Spleen (tissue), 11 donors: Measurements from ENCODE around the gene FBXW4. TPM values are rescaled to one million over a fixed set of nuclear protein-coding genes. Genes with fewer than 3 reads are reported as not detected.

ENCODE experiments used
- DNase-seq: peaks from one replicate; pipeline ENCODE4 v3.0.0-alpha.2; 2020
- H3K27ac ChIP-seq, 8 donors: fragments of 200-600 bp; sonication (generic) in 7 of 8; 1 replicate in 4 of 8; 2 replicates in 4 of 8; pipeline versions ENCODE4 v1.5.0 to v1.8.0; 2016 to 2021; ENCODE audit warnings: inconsistent platforms in 4 of 8, mild to moderate bottlenecking in 4 of 8, moderate library complexity in 1 of 8
- H3K27me3 ChIP-seq, 7 donors: fragments of 200-600 bp; sonication (generic) in 6 of 7; replicated peaks in 1 of 7; 1 replicate in 4 of 7; 2 replicates in 3 of 7; pipeline versions ENCODE4 v1.5.0 to v1.8.0; 2016 to 2021; ENCODE audit warnings: inconsistent platforms in 3 of 7, mild to moderate bottlenecking in 1 of 7
- H3K36me3 ChIP-seq, 6 donors: fragments of 200-600 bp; sonication (generic) in 5 of 6; 1 replicate in 4 of 6; 2 replicates in 2 of 6; pipeline versions ENCODE4 v1.5.0 to v1.8.0; 2016 to 2021; ENCODE audit warnings: inconsistent platforms in 2 of 6
- H3K4me1 ChIP-seq, 6 donors: fragments of 200-600 bp; sonication (generic) in 5 of 6; 1 replicate in 3 of 6; 2 replicates in 3 of 6; pipeline versions ENCODE4 v1.5.0 to v1.8.0; 2016 to 2021; ENCODE audit warnings: inconsistent platforms in 3 of 6
- H3K4me3 ChIP-seq, 8 donors: fragments of 200-600 bp; sonication (generic) in 7 of 8; 1 replicate in 4 of 8; 2 replicates in 4 of 8; pipeline versions ENCODE4 v1.5.0 to v1.8.0; 2016 to 2021; ENCODE audit warnings: inconsistent platforms in 4 of 8, mild to moderate bottlenecking in 4 of 8, moderate library complexity in 2 of 8
- H3K9me3 ChIP-seq, 8 donors: fragments of 200-600 bp; sonication (generic) in 7 of 8; 1 replicate in 4 of 8; 2 replicates in 4 of 8; pipeline versions ENCODE4 v1.5.0 to v1.8.0; 2016 to 2021; ENCODE audit warnings: inconsistent platforms in 4 of 8
- POLR2A ChIP-seq, 3 donors: fragments of 450-650 bp; IDR thresholded peaks; one replicate each; pipeline ENCODE4 v1.5.1; 2017; ENCODE audit warnings: antibody characterized with exemption in 3 of 3, mild to moderate bottlenecking in 1 of 3
- POLR2AphosphoS5 ChIP-seq, 3 donors: sonication (generic); formaldehyde crosslinking; IDR thresholded peaks; one replicate each; pipeline ENCODE4 v1.5.1; 2017; ENCODE audit warnings: antibody characterized with exemption in 3 of 3
- WGBS, 5 donors: extraction: QIAGEN DNeasy Blood & Tissue Kit in 3 of 5; methylation state at CpG; one replicate each; pipeline versions ENCODE4 v1.1.5 to v1.1.7; 2013 to 2018; 5-methylcytosine and 5-hydroxymethylcytosine counted together
- intact Hi-C: fragments of 100-400 bp; cut with DNase I; formaldehyde crosslinking; loops from one replicate; pipeline ENCODE4 v1.15.0; 2023; ENCODE audit warnings: low total_unique reads
- polyA plus RNA-seq, 3 donors: library from polyadenylated mRNA; stranded (reverse); fragments of 200-250 nt; gene quantifications; one replicate each; pipeline ENCODE4 v1.2.1, GENCODE V29; 2013
- total RNA-seq, 7 donors: library from RNA; depleted of rRNA in 3 of 7; stranded (reverse); fragments of >200 nt in 3 of 7; fragmentation: NEBNext Ultra II Directional in 4 of 7; extraction: Animal tissue kit (Norgen Biotek cat#: 25700) in 4 of 7; gene quantifications; one replicate each; pipeline versions ENCODE4 v1.1.0 to v1.2.1, GENCODE V29; 2016 to 2021
- TF ChIP-seq, protein P1 (sequence below), 11 experiments: fragments of 200-600 bp in 7 of 11; fragments of 450-650 bp in 4 of 11; sonication (generic) in 4 of 11; IDR thresholded peaks in 8 of 11; conservative IDR thresholded peaks in 3 of 11; 1 replicate in 7 of 11; 2 replicates in 4 of 11; pipeline versions ENCODE4 v1.4.0 to v1.8.0; 2016 to 2021; ENCODE audit warnings: antibody characterized with exemption in 11 of 11, inconsistent platforms in 4 of 11, mild to moderate bottlenecking in 1 of 11
- donor health status: healthy with polysubstance abuse.
- donor health status: DM: no; HTN: no; CAD: no; lungs with moderate emphysema.
- donor health status: DM: no; HTN: no; CAD: no.
- donor health status: Bipolar disorder and iron deficiency.
- donor health status: healthy.
- donor health status: DM: no; HTN: no; CAD: no.
- donor health status: DM: yes; HTN: yes; CAD: no.

The FBXW4 gene
- total and polyA plus RNA-seq, 10 donors = 24.1 to 78.1 (median 54.8) TPM

DNA sequence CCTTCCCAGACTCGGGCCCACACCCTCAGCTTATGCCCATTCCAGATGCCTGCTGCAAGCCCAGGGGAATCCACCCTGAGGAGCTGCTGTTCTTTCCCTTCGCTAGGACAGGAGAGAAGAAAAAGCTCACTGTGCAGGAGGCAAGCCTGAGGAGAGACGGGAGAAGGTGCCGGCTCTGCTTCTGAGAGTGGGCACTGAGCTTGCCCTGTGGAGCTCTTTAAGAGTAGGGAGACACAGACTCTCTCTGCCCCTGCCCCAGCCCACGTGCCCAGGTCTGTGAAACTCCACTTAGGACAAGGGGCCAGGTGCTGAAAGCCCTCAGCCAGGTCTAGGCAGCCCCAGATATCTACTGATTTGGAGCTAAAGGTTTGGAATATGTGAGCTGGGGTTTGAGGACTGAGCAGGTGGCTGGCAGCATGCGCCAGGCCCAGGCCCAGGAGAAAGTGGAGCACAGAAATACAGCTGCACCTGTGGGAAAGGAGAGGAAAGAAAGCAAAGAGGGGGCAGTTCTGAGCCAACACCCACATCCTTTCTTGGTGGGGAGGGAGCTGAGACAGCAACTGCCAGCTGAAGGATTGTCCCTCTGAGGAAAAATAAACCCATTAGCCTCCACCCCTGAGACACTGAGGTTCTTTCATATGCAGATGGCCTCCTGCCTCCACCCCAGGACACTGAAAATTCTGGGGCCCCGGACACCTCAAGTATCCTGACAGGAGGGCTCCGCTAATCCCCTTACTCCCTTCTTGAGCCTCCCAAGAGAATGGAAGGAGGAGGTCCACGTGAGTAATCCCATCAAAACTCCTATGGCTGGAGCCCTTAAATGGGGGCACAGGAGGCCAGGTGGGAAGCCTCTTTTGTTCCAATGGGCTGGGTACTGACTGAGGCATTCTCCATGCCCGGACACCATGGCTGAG is 114.2 kb downstream of the FBXW4 start:
- intact Hi-C loops = no loop called here
- no peak for DNase-seq
- Histone ChIP-seq H3K4me1 (peaks cover 0 to 2% (median 0%) of the 10 kb centered on the region in 6 donors), H3K36me3 (peaks cover 0 to 94% (median 48%) of the 10 kb centered on the region in 6 donors), H3K9me3 (no peaks in the 10 kb centered on the region), H3K27me3 (no peaks in the 10 kb centered on the region), H3K4me3 (no peak overlapping the region), H3K27ac (no peak overlapping the region)
- TF ChIP-seq, protein P1, sequence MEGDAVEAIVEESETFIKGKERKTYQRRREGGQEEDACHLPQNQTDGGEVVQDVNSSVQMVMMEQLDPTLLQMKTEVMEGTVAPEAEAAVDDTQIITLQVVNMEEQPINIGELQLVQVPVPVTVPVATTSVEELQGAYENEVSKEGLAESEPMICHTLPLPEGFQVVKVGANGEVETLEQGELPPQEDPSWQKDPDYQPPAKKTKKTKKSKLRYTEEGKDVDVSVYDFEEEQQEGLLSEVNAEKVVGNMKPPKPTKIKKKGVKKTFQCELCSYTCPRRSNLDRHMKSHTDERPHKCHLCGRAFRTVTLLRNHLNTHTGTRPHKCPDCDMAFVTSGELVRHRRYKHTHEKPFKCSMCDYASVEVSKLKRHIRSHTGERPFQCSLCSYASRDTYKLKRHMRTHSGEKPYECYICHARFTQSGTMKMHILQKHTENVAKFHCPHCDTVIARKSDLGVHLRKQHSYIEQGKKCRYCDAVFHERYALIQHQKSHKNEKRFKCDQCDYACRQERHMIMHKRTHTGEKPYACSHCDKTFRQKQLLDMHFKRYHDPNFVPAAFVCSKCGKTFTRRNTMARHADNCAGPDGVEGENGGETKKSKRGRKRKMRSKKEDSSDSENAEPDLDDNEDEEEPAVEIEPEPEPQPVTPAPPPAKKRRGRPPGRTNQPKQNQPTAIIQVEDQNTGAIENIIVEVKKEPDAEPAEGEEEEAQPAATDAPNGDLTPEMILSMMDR (IDR thresholded peaks at IDR 0.05 in 8 of 11, conservative IDR thresholded peaks at IDR 0.05 in 3 of 11) = no peak
- TF ChIP-seq POLR2AphosphoS5 (IDR thresholded peaks at IDR 0.05) (no peak), POLR2A (IDR thresholded peaks at IDR 0.05) (no peak)
- 88 to 94% (median 92%) methylated on average over 8 to 10 of the region's 10 CpGs for WGBS, 5 donors

- DNase-seq = no peak
- no peak overlapping the region for H3K4me3 ChIP-seq
- H3K27ac ChIP-seq = no peak overlapping the region
- no peak for TF ChIP-seq POLR2AphosphoS5 (IDR thresholded peaks at IDR 0.05)
- TF ChIP-seq POLR2A (IDR thresholded peaks at IDR 0.05) = no peak
- no peaks in the 10 kb centered on the region for H3K9me3 ChIP-seq
- WGBS, 5 donors = 92 to 100% (median 97%) methylated on average over 7 to 12 of the region's 12 CpGs
- H3K27me3 ChIP-seq = no peaks in the 10 kb centered on the region
- intact Hi-C loops = no loop called here
- H3K4me1 ChIP-seq = no peaks in the 10 kb centered on the region
- peaks cover 0 to 85% (median 43%) of the 10 kb centered on the region in 6 donors for H3K36me3 ChIP-seq
Observed at GRCh38 chr10:101579516-101579870, 115.5 kb downstream of the FBXW4 start.

- WGBS, 5 donors = 85 to 97% (median 94%) methylated on average over 11 to 13 of the region's 13 CpGs
- H3K4me3 ChIP-seq = no peak overlapping the region
- no peaks in the 10 kb centered on the region for H3K9me3 ChIP-seq
- DNase-seq = no peak
- no peaks in the 10 kb centered on the region for H3K27me3 ChIP-seq
- H3K4me1 ChIP-seq = no peaks in the 10 kb centered on the region
- TF ChIP-seq POLR2AphosphoS5 (IDR thresholded peaks at IDR 0.05) (peak in 1 of 3 donors; percentile 29), POLR2A (IDR thresholded peaks at IDR 0.05) (no peak)
- intact Hi-C loops = no loop called here
- no peak overlapping the region for H3K27ac ChIP-seq
- H3K36me3 ChIP-seq = peaks cover 0 to 80% (median 42%) of the 10 kb centered on the region in 6 donors
Observed at GRCh38 chr10:101578803-101579515, 116.0 kb downstream of the FBXW4 start.

DNA sequence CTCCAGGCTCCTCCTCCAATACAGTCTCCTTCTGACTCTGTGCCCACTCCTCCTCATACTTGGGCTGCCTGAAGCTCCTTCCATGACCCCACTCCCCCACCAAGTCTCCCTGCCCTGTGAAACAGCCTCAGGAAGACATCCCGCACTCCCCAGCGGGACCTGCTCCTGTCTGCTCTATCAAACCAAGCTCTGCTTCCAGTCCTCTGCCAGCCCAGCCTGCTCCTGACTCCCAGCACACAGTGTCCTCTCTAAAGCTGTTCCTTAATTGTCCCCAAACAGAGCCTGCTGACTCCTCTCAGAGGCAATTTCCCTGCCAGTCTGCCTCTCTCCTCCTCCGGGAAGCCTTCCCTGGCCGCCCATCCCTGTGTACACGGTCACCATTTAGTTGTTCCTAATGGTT is 116.8 kb downstream of the FBXW4 start:
- no peak for DNase-seq
- H3K9me3 ChIP-seq = peaks cover 0 to 3% (median 0%) of the 10 kb centered on the region in 8 donors
- TF ChIP-seq POLR2AphosphoS5 (IDR thresholded peaks at IDR 0.05) (no peak), POLR2A (IDR thresholded peaks at IDR 0.05) (no peak)
- TF ChIP-seq, protein P1 (IDR thresholded peaks at IDR 0.05 in 8 of 11, conservative IDR thresholded peaks at IDR 0.05 in 3 of 11) = no peak
- H3K36me3 ChIP-seq = peaks cover 0 to 72% (median 36%) of the 10 kb centered on the region in 6 donors
- intact Hi-C loops = no loop called here
- H3K4me1 ChIP-seq = no peaks in the 10 kb centered on the region
- H3K4me3 ChIP-seq = no peak overlapping the region
- no peak overlapping the region for H3K27ac ChIP-seq
- WGBS, 5 donors = 83 to 97% (median 90%) methylated on average over 5 of the region's 5 CpGs
- H3K27me3 ChIP-seq = no peaks in the 10 kb centered on the region
